HG02852 (cell line): Measurements from ENCODE around the gene HPS6.
A peak's percentile ranks its signal among the peaks of the same experiment; 100 is the strongest.

Experiments used
- ATAC-seq: cut with Tn5 transposase; IDR thresholded peaks from one replicate; pipeline ENCODE4 v1.9.1; 2021; ENCODE audit warnings: mild to moderate bottlenecking, moderate library complexity; ENCODE audit not compliant: unreplicated experiment

HPS6 gene

GRCh38 chr10:102067091-102067916 is 2.2 kb downstream of the HPS6 start:
- ATAC-seq, result no peak

DNA sequence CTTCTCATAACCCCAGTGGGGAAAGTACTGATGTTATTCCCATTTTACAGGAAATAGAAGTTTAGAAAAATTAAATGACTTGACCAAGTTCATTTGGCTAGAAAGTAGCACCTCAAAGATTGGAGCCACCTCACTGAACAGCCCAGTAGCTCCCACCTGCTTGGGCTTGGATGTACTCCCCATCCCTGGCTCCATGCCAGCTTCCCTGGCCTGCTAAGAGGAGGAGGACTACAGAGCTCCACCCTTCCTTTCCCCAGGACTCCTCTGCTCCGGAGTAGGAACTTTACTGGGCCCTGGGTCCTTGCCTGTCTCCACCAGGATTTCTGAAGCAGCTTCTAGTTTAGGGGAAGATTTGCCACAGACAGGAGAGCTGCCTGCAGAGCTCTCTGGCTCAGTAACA is 3.1 kb downstream of the HPS6 start:
- ATAC-seq, result no peak

GRCh38 chr10:102069071-102069470 is 3.9 kb downstream of the HPS6 start:
- no peak for ATAC-seq

GRCh38 chr10:102072673-102073527 is 7.8 kb downstream of the HPS6 start:
- no peak for ATAC-seq

GRCh38 chr10:102083541-102083940 is 18.4 kb downstream of the HPS6 start:
- no peak for ATAC-seq

DNA sequence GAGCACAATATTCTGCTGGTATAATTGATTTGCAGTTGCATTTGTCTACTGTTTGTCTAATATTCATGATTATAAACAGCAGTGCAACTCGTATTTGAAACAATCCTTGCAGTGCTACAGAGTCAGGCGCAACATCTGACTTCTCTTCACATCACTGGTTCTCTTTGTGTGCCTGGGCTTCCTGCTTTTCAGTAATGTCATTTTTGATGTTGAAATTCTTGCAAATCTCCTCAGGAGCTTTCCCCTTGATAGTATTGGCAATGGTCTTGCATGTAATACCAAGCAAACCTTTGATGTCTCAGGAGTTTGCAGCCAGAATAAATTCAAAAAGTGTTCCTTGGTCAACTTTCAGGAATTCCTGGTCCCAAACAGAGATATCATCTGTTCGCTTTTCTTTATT is 20.2 kb downstream of the HPS6 start:
- ATAC-seq, result no peak

DNA sequence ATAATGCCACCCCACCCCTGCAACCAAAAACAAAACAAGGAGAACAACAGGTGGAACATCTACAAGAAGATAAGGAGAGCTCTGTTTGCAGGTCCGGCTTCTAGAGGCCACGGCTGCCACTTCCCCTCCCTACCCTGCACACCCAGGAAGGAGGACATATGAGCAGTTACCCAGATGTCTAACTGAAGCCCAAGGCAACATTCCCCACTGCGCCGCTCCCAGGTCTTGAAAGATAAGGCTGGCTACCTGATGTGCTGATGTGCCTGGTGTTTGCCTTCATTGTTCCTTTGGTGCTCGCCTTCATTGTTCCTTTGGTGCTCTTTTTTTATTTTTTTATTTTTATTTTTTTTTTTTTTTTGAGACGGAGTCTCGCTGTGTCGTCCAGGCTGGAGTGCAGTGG is 21.0 kb downstream of the HPS6 start:
- no peak for ATAC-seq

DNA sequence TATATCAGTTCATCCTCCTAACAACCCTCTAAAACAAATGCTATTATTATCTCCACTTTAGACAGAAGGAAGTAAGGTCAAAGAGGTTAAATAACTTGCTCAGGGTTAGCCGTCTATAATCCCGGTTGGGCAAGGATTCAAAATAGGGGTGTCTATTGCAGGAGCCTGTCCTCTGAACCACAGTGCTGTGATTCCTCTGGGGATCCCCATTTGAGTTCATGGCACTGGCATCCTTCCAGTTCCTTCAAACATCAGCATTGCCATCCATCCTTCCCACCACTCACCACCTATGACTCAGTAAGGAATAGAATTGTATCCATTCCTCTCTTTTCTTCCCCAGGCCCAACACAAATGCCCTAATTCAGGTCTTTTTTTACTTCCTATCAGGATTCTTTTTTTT is 25.6 kb downstream of the HPS6 start:
- no peak for ATAC-seq

DNA sequence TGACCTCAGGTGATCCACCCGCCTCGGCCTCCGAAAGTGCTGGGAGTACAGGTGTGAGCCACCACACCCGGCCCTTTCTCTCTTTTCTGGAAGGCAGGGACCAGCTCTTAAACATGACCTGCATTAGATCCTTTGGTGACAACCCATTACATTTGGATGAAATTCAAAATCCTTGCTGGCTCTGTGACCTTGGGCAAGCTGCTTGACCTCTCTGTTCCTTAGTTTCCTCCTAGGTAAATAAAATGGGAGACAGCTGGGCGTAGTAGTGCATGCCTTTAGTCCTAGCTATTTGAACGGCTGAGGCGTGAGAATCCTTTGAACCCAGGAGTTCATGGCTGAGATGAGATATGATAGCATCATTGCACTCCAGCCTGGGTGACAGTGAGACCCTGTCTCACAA is 31.3 kb downstream of the HPS6 start:
- ATAC-seq, result no peak

DNA sequence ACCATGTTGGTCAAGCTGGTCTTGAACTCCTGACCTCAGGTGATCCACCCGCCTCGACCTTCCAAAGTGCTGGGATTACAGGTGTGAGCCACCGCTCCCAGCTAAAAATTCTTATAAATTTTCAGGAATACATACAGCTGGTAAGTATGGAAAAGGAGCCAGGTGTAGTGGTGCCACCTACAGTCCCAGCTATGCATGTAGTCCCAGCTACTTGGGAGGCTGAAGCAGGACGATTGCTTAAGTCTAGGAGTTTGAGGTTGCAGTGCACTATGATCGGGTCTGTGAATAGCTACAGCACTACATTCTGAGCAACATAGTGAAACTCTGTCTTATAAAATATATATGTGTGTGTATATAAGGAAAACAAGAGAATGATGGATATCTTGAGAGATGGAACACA is 36.0 kb downstream of the HPS6 start:
- no peak for ATAC-seq

- no peak for ATAC-seq
Measured at GRCh38 chr10:102102421-102102820, 37.3 kb downstream of the HPS6 start.

GRCh38 chr10:102106998-102107397 is 41.8 kb downstream of the HPS6 start:
- ATAC-seq, result no peak

GRCh38 chr10:102109166-102110116 is 44.3 kb downstream of the HPS6 start:
- ATAC-seq, result no peak

- ATAC-seq, result no peak
Measured at GRCh38 chr10:102111276-102111675, 46.1 kb downstream of the HPS6 start.

GRCh38 chr10:102112210-102112817 is 47.2 kb downstream of the HPS6 start:
- ATAC-seq, result no peak

DNA sequence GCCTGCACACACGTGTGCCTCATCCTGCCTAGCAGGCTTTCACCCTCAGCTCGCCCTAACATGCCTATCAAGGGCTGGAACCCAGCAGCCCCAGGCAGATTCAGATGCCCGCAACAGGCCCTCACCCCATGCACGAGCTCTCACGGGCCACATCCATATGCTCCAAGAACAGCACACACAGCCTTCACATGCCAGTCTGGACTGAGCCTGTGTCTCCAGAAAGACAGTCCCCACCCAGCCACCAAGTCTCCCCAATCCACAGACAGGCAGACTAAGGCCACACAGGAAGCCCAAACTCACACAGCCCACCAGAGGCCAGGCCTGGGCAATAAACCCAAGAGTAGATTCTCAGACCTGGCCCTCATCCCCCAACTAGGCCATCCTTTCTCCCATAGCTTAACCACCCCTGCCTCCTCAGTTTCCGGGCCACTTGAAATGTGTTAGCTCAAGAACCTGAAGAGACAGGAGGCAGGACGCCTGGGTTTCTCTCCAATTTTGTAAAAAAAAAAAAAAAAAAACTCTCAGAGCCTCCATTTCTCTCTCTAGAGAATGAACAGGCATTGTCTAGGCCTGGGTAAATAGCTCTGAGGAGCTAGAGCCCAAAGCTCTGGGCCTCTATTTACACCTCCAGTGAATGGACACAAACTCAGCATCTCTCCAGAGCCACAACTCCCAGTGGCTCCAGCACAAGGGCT is 48.3 kb downstream of the HPS6 start:
- ATAC-seq, result no peak

DNA sequence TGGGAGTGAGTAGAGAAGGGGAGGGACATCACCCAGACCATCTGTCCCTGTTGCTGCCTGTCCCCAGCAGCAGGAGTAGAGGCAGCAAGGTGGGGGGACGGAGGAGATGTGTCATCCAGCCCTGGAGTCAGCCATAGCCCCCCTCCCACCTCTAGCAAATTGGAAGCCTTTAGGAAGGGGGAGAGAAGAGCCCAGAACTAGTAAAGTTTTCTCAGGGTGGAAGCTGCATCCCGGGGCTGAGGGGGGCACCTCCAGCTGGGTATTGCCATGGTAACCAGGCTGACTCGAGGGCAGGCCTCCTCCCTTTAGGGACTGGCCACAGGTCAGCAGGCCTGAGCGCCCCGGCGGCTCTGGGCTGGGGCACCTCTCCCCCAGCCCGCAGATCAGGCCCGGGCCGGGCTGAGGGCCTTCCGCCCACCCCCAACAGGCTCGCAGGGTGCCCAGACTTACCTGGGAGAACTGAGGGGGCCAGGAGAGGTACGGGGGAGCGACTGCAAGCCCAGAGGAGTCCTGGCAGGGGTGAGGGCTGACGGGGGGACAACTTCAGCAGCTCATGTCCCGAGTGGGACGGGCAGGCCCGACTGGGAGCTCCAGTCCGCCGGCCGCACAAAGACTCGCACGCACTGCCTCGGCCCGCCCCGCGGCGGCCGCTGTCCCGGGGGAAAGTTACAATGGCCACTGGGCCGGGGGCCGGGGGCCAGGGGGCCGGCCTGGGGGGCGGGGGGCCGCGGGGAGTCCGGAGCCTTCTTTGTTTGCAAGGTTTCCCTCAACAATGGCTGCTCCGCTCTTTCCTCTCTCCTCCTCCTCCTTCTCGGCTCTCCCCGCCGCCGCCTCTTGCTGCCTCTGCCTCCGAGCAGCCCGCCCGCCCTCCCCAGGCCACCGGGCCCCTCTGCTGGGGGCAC is 49.1 kb downstream of the HPS6 start:
- ATAC-seq, result peak; percentile 22

GRCh38 chr10:102114861-102115618 is 49.9 kb downstream of the HPS6 start:
- ATAC-seq, result peak; percentile 73
